Endothelial cell of umbilical vein (primary cell): ENCODE data around the gene ZNF687. TPM values are rescaled to one million over a fixed set of nuclear protein-coding genes. Genes with fewer than 3 reads are reported as not detected.

Experiments
- BruUV-seq: library from RNA; stranded (reverse); fragments of 400-500 nt; replicated peaks from 2 replicates; lab custom pipeline; 2021; lab: Mats Ljungman, UMichigan
- CTCF ChIA-PET: fragments of 300-600, 350-600 bp; sonication (Branson Sonifier 250); formaldehyde crosslinking; loops from one replicate; lab custom pipeline; 2021; ENCODE audit warnings: antibody characterized with exemption, inconsistent platforms; lab: Charles Lee
- POLR2A ChIA-PET: fragments of 300-600, 350-600 bp; sonication (Branson Sonifier 250); formaldehyde crosslinking; loops from one replicate; lab custom pipeline; 2021; ENCODE audit warnings: antibody characterized with exemption, inconsistent platforms; lab: Charles Lee
- DNase-seq: peaks from one replicate; pipeline ENCODE4 v3.0.0-alpha.2; 2011; ENCODE audit warnings: low read depth, low spot score
- FAIRE-seq: peaks from 2 replicates; lab custom pipeline; 2011; peaks lifted over from hg19 to GRCh38; lab: Jason Lieb, UNC
- H2AFZ ChIP-seq: 2 replicates; pipeline ENCODE4 v1.6.0; 2012; ENCODE audit warnings: low read depth, low read length, control low read depth, inconsistent platforms
- H3K27ac ChIP-seq: 2 replicates; pipeline ENCODE4 v1.5.1; 2011; ENCODE audit warnings: low read depth, mild to moderate bottlenecking, control low read depth, low read length, moderate library complexity; ENCODE audit not compliant: insufficient read depth
- H3K27me3 ChIP-seq, 2 experiments: 2 replicates each; pipeline versions ENCODE4 v1.6.0 to v1.6.1; 2011; ENCODE audit warnings: low read length in 2 of 2, mixed read lengths in 1 of 2; ENCODE audit not compliant: control insufficient read depth in 2 of 2, insufficient read depth in 2 of 2
- H3K36me3 ChIP-seq, 2 experiments: 2 replicates in 1 of 2; 3 replicates in 1 of 2; pipeline ENCODE4 v1.5.1; 2011; ENCODE audit warnings: low read length in 2 of 2, mild to moderate bottlenecking in 1 of 2, moderate library complexity in 1 of 2; ENCODE audit not compliant: control insufficient read depth in 2 of 2, insufficient read depth in 2 of 2; ENCODE audit errors: extremely low read depth in 1 of 2
- H3K4me1 ChIP-seq: 3 replicates; pipeline ENCODE4 v1.5.1; 2011; ENCODE audit warnings: mild to moderate bottlenecking, low read length; ENCODE audit not compliant: control insufficient read depth, insufficient read depth; ENCODE audit errors: extremely low read depth
- H3K4me2 ChIP-seq: 2 replicates; pipeline ENCODE4 v1.6.1; 2011; ENCODE audit warnings: low read length, control low read depth, mixed read lengths; ENCODE audit not compliant: insufficient read depth
- H3K4me3 ChIP-seq, 3 experiments: fragments of 200-600 bp in 1 of 3; sonication (generic), shearing (Covaris generic) in 1 of 3; replicated peaks in 1 of 3; 2 replicates each; pipeline ENCODE4 v1.5.1; 2011 to 2016; ENCODE audit warnings: control low read depth in 3 of 3, low read length in 3 of 3, mild to moderate bottlenecking in 2 of 3, inconsistent platforms in 1 of 3, low read depth in 1 of 3, moderate library complexity in 1 of 3; ENCODE audit not compliant: insufficient read depth in 1 of 3
- H3K79me2 ChIP-seq: 2 replicates; pipeline ENCODE4 v1.6.0; 2012; ENCODE audit warnings: low read length, inconsistent platforms; ENCODE audit not compliant: control insufficient read depth, insufficient read depth
- H3K9ac ChIP-seq: replicated peaks from 2 replicates; pipeline ENCODE3; 2011; ENCODE audit warnings: low read length, control low read depth; ENCODE audit not compliant: insufficient read depth; ENCODE audit errors: extremely low read depth
- H3K9me1 ChIP-seq: replicated peaks from 3 replicates; pipeline ENCODE4 v1.6.0; 2011; ENCODE audit warnings: mild to moderate bottlenecking, low read length; ENCODE audit not compliant: control insufficient read depth, insufficient read depth; ENCODE audit errors: extremely low read depth
- H3K9me3 ChIP-seq: replicated peaks from 2 replicates; pipeline ENCODE4 v1.5.1; 2012; ENCODE audit warnings: low read length, inconsistent platforms; ENCODE audit not compliant: control insufficient read depth, insufficient read depth
- H4K20me1 ChIP-seq: replicated peaks from 2 replicates; pipeline ENCODE3; 2011; ENCODE audit warnings: mild to moderate bottlenecking, low read length; ENCODE audit not compliant: control insufficient read depth, insufficient read depth; ENCODE audit errors: extremely low read depth
- CTCF ChIP-seq, 2 donors: IDR thresholded peaks; 1 replicate in 1 of 2; 2 replicates in 1 of 2; pipeline ENCODE4 v1.5.1; 2011; ENCODE audit warnings: low read length in 2 of 2, mild to moderate bottlenecking in 2 of 2, moderate library complexity in 2 of 2, control low read depth in 1 of 2, inconsistent platforms in 1 of 2, low read depth in 1 of 2; ENCODE audit not compliant: insufficient read depth in 1 of 2; ENCODE audit errors: extremely low read depth in 1 of 2
- EZH2 ChIP-seq: IDR thresholded peaks from 2 replicates; pipeline ENCODE4 v1.6.1; 2012; ENCODE audit warnings: borderline replicate concordance, low read depth, mild to moderate bottlenecking, moderate library complexity, low read length, inconsistent platforms; ENCODE audit not compliant: severe bottlenecking
- FOS ChIP-seq: IDR thresholded peaks from 2 replicates; pipeline ENCODE4 v1.6.1; 2011; ENCODE audit warnings: mild to moderate bottlenecking, low read length, moderate library complexity, borderline replicate concordance; ENCODE audit not compliant: insufficient read depth
- GATA2 ChIP-seq: IDR thresholded peaks from 2 replicates; pipeline ENCODE4 v1.7.0; 2011; ENCODE audit warnings: low read depth, mild to moderate bottlenecking, moderate library complexity, mixed read lengths, low read length; ENCODE audit not compliant: insufficient read length, insufficient read depth
- JUN ChIP-seq: IDR thresholded peaks from 2 replicates; pipeline ENCODE4 v1.6.1; 2011; ENCODE audit warnings: borderline replicate concordance, low read depth; ENCODE audit not compliant: insufficient read length, insufficient read depth
- MAX ChIP-seq: IDR thresholded peaks from 2 replicates; pipeline ENCODE4 v1.6.1; 2011; ENCODE audit not compliant: insufficient read depth, insufficient read length
- MYC ChIP-seq: IDR thresholded peaks from one replicate; pipeline ENCODE4 v1.6.1; 2011; ENCODE audit warnings: mild to moderate bottlenecking, low read depth, low read length
- POLR2A ChIP-seq: IDR thresholded peaks from 2 replicates; pipeline ENCODE4 v1.6.1; 2012; ENCODE audit warnings: low read depth, mild to moderate bottlenecking, control low read depth, low read length
- POLR2AphosphoS5 ChIP-seq: IDR thresholded peaks from 2 replicates; pipeline ENCODE4 v1.6.1; 2012; ENCODE audit warnings: low read depth, mild to moderate bottlenecking, control low read depth, low read length, moderate library complexity; ENCODE audit not compliant: insufficient read depth
- dilution Hi-C: fragments of 300-500 bp; cut with MboI; formaldehyde crosslinking; loops from one replicate; pipeline ENCODE4 v1.15.0; 2019; ENCODE audit warnings: low sequenced_read_pairs; ENCODE audit not compliant: extremely low pct_ligation_motif_present
- intact Hi-C: fragments of 100-400 bp; cut with micrococcal nuclease; formaldehyde crosslinking; loops from one replicate; pipeline ENCODE4 v1.10.0; 2022
- polyA plus RNA-seq, 4 experiments: library from polyadenylated mRNA; depleted of rRNA in 3 of 4; stranded (reverse) in 3 of 4; unstranded in 1 of 4; fragments of >200 nt; gene quantifications; 2 replicates each; pipeline versions ENCODE4 v1.2.1 to v1.2.3, GENCODE V29; 2011 to 2012; ENCODE audit warnings: missing spikeins in 1 of 4
- total RNA-seq: library from RNA; stranded (reverse); gene quantifications from 2 replicates; pipeline ENCODE4 v1.2.3, GENCODE V29; 2021

ZNF687 gene
- total and polyA plus RNA-seq, 2 donors (not counting 3 experiments of a cell fraction or from before 2014, with no cell fraction given), result 17.9 to 20.1 TPM

DNA sequence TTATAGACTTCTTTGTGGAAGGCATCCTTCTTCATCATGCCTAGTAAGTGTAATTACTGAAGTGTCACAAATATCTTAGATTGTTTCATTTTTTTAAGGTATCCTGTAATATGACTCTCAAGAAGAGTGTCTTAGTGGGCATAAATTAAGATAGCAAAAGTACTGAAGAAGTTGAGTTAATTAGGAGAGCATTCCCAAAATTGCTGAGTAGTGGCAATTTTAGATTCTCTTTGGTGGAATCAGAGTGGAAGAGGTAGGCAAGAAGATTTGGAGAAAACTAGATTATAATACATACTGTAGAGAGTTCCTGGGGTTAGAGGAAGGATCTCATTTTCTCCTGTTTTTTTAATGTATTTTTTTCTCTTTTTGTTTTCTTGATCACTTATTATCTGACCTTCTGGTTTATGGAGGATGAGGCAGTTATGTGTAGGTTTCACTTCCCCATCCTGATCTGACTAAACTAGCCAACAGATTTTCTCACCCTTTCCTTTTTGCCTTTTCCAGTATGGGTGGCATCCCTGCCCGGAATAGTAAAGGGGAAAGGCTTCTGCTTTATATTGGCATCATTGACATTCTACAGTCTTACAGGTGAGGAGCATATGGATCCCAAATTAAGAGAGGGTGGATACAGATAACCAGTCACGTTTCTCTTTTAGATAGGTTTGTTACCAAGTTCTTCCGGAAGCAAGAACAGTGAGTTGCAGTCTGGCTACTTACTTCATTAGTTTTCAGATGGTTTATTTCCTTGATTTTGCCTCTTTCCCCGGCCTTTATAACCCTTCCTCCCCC lies 44.2 kb upstream of the ZNF687 start:
- Histone ChIP-seq H3K9me3 (no peaks in the 10 kb centered on the region), H3K27ac (no peak overlapping the region), H2AFZ (no peak overlapping the region), H3K27me3 (no peaks in the 10 kb centered on the region), H4K20me1 (no peaks in the 10 kb centered on the region), H3K79me2 (no peaks in the 10 kb centered on the region), H3K9me1 (no peaks in the 10 kb centered on the region), H3K36me3 (peaks cover 36 to 50% of the 10 kb centered on the region in 2 experiments), H3K4me2 (no peak overlapping the region), H3K4me1 (no peaks in the 10 kb centered on the region), H3K9ac (no peak overlapping the region), H3K4me3 (no peak overlapping the region)
- CTCF ChIA-PET, result interaction anchor here (1.0 to 2.4 kb wide), 4 partner anchors 8 to 140 kb away, joined by 3 to 17 read pairs (median 5); no protein-coding TSS in a partner anchor
- FAIRE-seq (no peak), DNase-seq (peak; percentile 10)
- BruUV-seq, result no TSS peak
- POLR2A ChIA-PET, result no interaction called here
- dilution Hi-C loops (no loop called here), intact Hi-C loops (no loop called here)
- TF ChIP-seq FOS (no peak), MAX (no peak), POLR2AphosphoS5 (no peak), CTCF (IDR thresholded peaks at IDR 0.05; ENCODE audit: extremely low read depth in 1 of 2, insufficient read depth in 1 of 2, low read depth in 1 of 2, low read length in 2 of 2) (no peak), EZH2 (no peak), MYC (no peak), GATA2 (no peak), JUN (no peak), POLR2A (no peak)
